ENCODE results near the gene ZNF776. TPM values are rescaled to one million over a fixed set of nuclear protein-coding genes. Genes with fewer than 3 reads are reported as not detected.

ZNF776 gene
- total RNA-seq, 3 donors from 2014 or later: 10.4 to 16.5 (median 14.5) TPM

- Histone ChIP-seq H3K4me3 (no peak overlapping the region), H3K36me3 (ENCODE audit: low read depth) (no peaks in the 10 kb centered on the region), H3K9me3 (no peaks in the 10 kb centered on the region), H3K4me1 (ENCODE audit: low read depth) (peaks cover 24% of the 10 kb centered on the region)
- TF ChIP-seq, protein P1, sequence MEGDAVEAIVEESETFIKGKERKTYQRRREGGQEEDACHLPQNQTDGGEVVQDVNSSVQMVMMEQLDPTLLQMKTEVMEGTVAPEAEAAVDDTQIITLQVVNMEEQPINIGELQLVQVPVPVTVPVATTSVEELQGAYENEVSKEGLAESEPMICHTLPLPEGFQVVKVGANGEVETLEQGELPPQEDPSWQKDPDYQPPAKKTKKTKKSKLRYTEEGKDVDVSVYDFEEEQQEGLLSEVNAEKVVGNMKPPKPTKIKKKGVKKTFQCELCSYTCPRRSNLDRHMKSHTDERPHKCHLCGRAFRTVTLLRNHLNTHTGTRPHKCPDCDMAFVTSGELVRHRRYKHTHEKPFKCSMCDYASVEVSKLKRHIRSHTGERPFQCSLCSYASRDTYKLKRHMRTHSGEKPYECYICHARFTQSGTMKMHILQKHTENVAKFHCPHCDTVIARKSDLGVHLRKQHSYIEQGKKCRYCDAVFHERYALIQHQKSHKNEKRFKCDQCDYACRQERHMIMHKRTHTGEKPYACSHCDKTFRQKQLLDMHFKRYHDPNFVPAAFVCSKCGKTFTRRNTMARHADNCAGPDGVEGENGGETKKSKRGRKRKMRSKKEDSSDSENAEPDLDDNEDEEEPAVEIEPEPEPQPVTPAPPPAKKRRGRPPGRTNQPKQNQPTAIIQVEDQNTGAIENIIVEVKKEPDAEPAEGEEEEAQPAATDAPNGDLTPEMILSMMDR (IDR thresholded peaks at IDR 0.05): no peak
- DNase-seq (no peak), ATAC-seq (no peak)
- intact Hi-C loops (cut with DNase I, micrococcal nuclease): no loop called here
Observed at GRCh38 chr19:57800696-57801095, 54.1 kb downstream of the ZNF776 start.

GRCh38 chr19:57802269-57802668 is 55.7 kb downstream of the ZNF776 start:
- Histone ChIP-seq H3K4me1 (ENCODE audit: low read depth) (peaks cover 27% of the 10 kb centered on the region), H3K9me3 (no peaks in the 10 kb centered on the region), H3K4me3 (no peak overlapping the region), H3K36me3 (ENCODE audit: low read depth) (no peaks in the 10 kb centered on the region)
- ATAC-seq (no peak), DNase-seq (no peak)
- TF ChIP-seq, protein P1 (IDR thresholded peaks at IDR 0.05): no peak
- intact Hi-C loops (cut with DNase I, micrococcal nuclease): no loop called here

DNA sequence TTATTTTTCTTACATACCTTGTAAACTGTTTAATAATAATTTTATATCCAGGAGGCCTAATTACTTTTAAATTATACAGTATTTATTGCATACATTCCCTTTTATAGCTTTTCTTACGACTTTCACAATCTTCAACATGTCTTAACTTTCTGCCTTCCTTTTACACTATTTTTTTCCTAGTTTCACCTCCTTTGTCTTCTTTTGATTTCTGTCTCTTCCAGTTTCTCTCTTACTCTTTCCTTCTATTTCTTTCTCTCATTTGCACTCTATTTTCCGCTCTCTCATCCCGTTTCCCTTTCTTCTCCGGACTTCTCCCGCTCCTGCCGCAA is 56.6 kb downstream of the ZNF776 start:
- H3K4me3 ChIP-seq: no peak overlapping the region
- H3K36me3 ChIP-seq (ENCODE audit: low read depth): no peaks in the 10 kb centered on the region
- H3K4me1 ChIP-seq (ENCODE audit: low read depth): peaks cover 27% of the 10 kb centered on the region
- TF ChIP-seq, protein P1 (IDR thresholded peaks at IDR 0.05): no peak
- DNase-seq (no peak), ATAC-seq (no peak)
- intact Hi-C loops (cut with DNase I, micrococcal nuclease): no loop called here
- no peaks in the 10 kb centered on the region for H3K9me3 ChIP-seq

GRCh38 chr19:57803594-57804325 is 57.1 kb downstream of the ZNF776 start:
- intact Hi-C loops (cut with DNase I, micrococcal nuclease): no loop called here
- DNase-seq (peak; percentile 51 to 66 (median 60)), ATAC-seq (peak; percentile 55)
- Histone ChIP-seq H3K4me1 (ENCODE audit: low read depth) (peaks cover 27% of the 10 kb centered on the region), H3K9me3 (no peaks in the 10 kb centered on the region), H3K36me3 (ENCODE audit: low read depth) (no peaks in the 10 kb centered on the region), H3K4me3 (peak overlapping the region; percentile 9)
- TF ChIP-seq, protein P1 (IDR thresholded peaks at IDR 0.05): no peak

GRCh38 chr19:57807541-57807940 is 60.9 kb downstream of the ZNF776 start:
- ATAC-seq (no peak), DNase-seq (no peak)
- Histone ChIP-seq H3K9me3 (no peaks in the 10 kb centered on the region), H3K4me1 (ENCODE audit: low read depth) (peaks cover 21% of the 10 kb centered on the region), H3K36me3 (ENCODE audit: low read depth) (no peaks in the 10 kb centered on the region), H3K4me3 (no peak overlapping the region)
- TF ChIP-seq, protein P1 (IDR thresholded peaks at IDR 0.05): no peak
- intact Hi-C loops (cut with DNase I, micrococcal nuclease): no loop called here

Other genes with a start within 250 kb of the ZNF776 start
- gene ZNF773, start 246.9 kb upstream of the ZNF776 start, total RNA-seq: 1 to 10 TPM; 5.7 to 6.9 (median 6.9) TPM
- 1 to 10 TPM; 2.3 to 6.3 (median 3.7) TPM for gene ZNF549, start 219.5 kb upstream of the ZNF776 start, total RNA-seq
- gene ZNF550, start 187.0 kb upstream of the ZNF776 start, total RNA-seq: 1 to 10 TPM; 3.0 to 7.0 (median 4.5) TPM
- 1 to 10 TPM; 2.0 to 5.0 (median 2.9) TPM for gene ZNF416, start 167.9 kb upstream of the ZNF776 start, total RNA-seq
- gene ZIK1, start 162.7 kb upstream of the ZNF776 start, total RNA-seq: 1 to 10 TPM; 1.2 to 6.2 (median 1.3) TPM
- gene ZNF530, start 146.9 kb upstream of the ZNF776 start, total RNA-seq: 1 to 10 TPM; 1.7 to 3.1 (median 2.3) TPM
- gene ZNF134, start 132.6 kb upstream of the ZNF776 start, total RNA-seq: 10 to 100 TPM in 1 of 3 donors, 1 to 10 TPM in 2; 9.0 to 20.0 (median 9.2) TPM
- 10 to 100 TPM in 1 of 3 donors, 1 to 10 TPM in 2; 7.9 to 16.3 (median 9.4) TPM for gene ZNF211, start 113.6 kb upstream of the ZNF776 start, total RNA-seq
- under 1 TPM in 1 of 3 donors, not detected in 2; 0.16 TPM for gene ZSCAN4, start 77.9 kb upstream of the ZNF776 start, total RNA-seq
- 1 to 10 TPM; 4.7 to 5.2 (median 4.9) TPM for gene ZNF551, start 64.8 kb upstream of the ZNF776 start, total RNA-seq
- 10 to 100 TPM in 1 of 3 donors, 1 to 10 TPM in 1, under 1 TPM in 1; 0.72 to 13.7 (median 1.5) TPM for gene ZNF154, start 37.6 kb upstream of the ZNF776 start, total RNA-seq
- gene ZNF671, start 19.2 kb upstream of the ZNF776 start, total RNA-seq: 1 to 10 TPM; 2.6 to 9.2 (median 2.9) TPM
- 10 to 100 TPM; 16.4 to 25.2 (median 20.4) TPM for gene ZNF586, start 22.9 kb downstream of the ZNF776 start, total RNA-seq
- gene ZNF552, start 68.1 kb downstream of the ZNF776 start, total RNA-seq: 10 to 100 TPM; 18.7 to 33.1 (median 27.9) TPM
- 10 to 100 TPM; 13.9 to 21.1 (median 18.3) TPM for gene ZNF587B, start 83.5 kb downstream of the ZNF776 start, total RNA-seq
- gene ZNF587, start 103.0 kb downstream of the ZNF776 start, total RNA-seq: 10 to 100 TPM; 51.9 to 80.7 (median 61.0) TPM
- 10 to 100 TPM in 2 of 3 donors, 1 to 10 TPM in 1; 9.1 to 24.5 (median 18.4) TPM for gene ZNF814, start 142.2 kb downstream of the ZNF776 start, total RNA-seq
- gene ZNF417, start 169.8 kb downstream of the ZNF776 start, total RNA-seq: 10 to 100 TPM; 12.3 to 19.9 (median 15.7) TPM
- 10 to 100 TPM in 1 of 3 donors, 1 to 10 TPM in 1, under 1 TPM in 1; 0.82 to 15.5 (median 4.1) TPM for gene ZNF418, start 188.6 kb downstream of the ZNF776 start, total RNA-seq
- gene ZNF256, start 200.9 kb downstream of the ZNF776 start, total RNA-seq: 1 to 10 TPM; 3.0 to 7.1 (median 3.7) TPM
- gene C19orf18, start 227.7 kb downstream of the ZNF776 start, total RNA-seq: 1 to 10 TPM in 1 of 3 donors, under 1 TPM in 2; 0.98 to 2.0 (median 0.99) TPM